IPS DF 4.7 (cell line): ENCODE data around the gene MRPL20.
"Not testable (repeated sequence)": the region's sequence is repeated elsewhere in the genome, so short reads cannot be mapped to it uniquely, and the experiment has no call there.

Experiments used
- DNase-seq: peaks from one replicate; pipeline ENCODE4 v3.0.0-alpha.2; 2013; ENCODE audit warnings: low spot score; ENCODE audit errors: extremely low read depth

MRPL20 gene

GRCh38 chr1:1407636-1408318 lies 684 bp upstream of the MRPL20 start:
- DNase-seq = no peak

- no peak for DNase-seq
Observed at GRCh38 chr1:1406101-1406820, 832 bp downstream of the MRPL20 start.

- no peak for DNase-seq
Observed at GRCh38 chr1:1403653-1404052, 3.4 kb downstream of the MRPL20 start.

- not testable (repeated sequence) for DNase-seq
Observed at GRCh38 chr1:1402901-1403392, 4.1 kb downstream of the MRPL20 start.

- no peak for DNase-seq
Observed at GRCh38 chr1:1402072-1402900, 4.8 kb downstream of the MRPL20 start.

GRCh38 chr1:1401457-1402010 lies 5.6 kb downstream of the MRPL20 start:
- no peak for DNase-seq

- no peak for DNase-seq
Observed at GRCh38 chr1:1400576-1401456, 6.3 kb downstream of the MRPL20 start.

- DNase-seq = no peak
Observed at GRCh38 chr1:1399872-1400575, 7.1 kb downstream of the MRPL20 start.

- peak; percentile 85 for DNase-seq
Observed at GRCh38 chr1:1399187-1399871, 7.8 kb downstream of the MRPL20 start, which contains the start of gene CCNL2. CCNL2 (minus strand) TSS chr1:1399335; CDS start chr1:1399306, 29 bp downstream.

- DNase-seq = no peak
Observed at GRCh38 chr1:1398677-1399186, 8.4 kb downstream of the MRPL20 start.

GRCh38 chr1:1397839-1398523 lies 9.1 kb downstream of the MRPL20 start:
- no peak for DNase-seq

GRCh38 chr1:1395166-1395565 lies 11.9 kb downstream of the MRPL20 start:
- no peak for DNase-seq

- no peak for DNase-seq
Observed at GRCh38 chr1:1394116-1394515, 13.0 kb downstream of the MRPL20 start.

- DNase-seq = no peak
Observed at GRCh38 chr1:1393428-1393827, 13.7 kb downstream of the MRPL20 start.

- DNase-seq = no peak
Observed at GRCh38 chr1:1393014-1393413, 14.1 kb downstream of the MRPL20 start.

- DNase-seq = no peak
Observed at GRCh38 chr1:1391225-1391624, 15.9 kb downstream of the MRPL20 start.

GRCh38 chr1:1390675-1391074 lies 16.4 kb downstream of the MRPL20 start:
- DNase-seq = no peak

- no peak for DNase-seq
Observed at GRCh38 chr1:1388078-1388472, 19.0 kb downstream of the MRPL20 start.
